Natural killer cell (primary cell): ENCODE data around the gene VPS37B. TPM values are rescaled to one million over a fixed set of nuclear protein-coding genes. Genes with fewer than 3 reads are reported as not detected.

ENCODE experiments used
- ATAC-seq, 3 donors: fragments of 150-1000 bp in 2 of 3; fragments of 200-7000 bp in 1 of 3; cut with Tn5 transposase; 1 replicate in 1 of 3; 2 replicates in 2 of 3; pipeline ENCODE4 v1.10.0; 2021; ENCODE audit warnings: mild to moderate bottlenecking in 2 of 3, moderate library complexity in 2 of 3
- DNase-seq, 2 donors: peaks; one replicate each; pipeline versions ENCODE4 v3.0.0 to v3.0.0-alpha.2; 2013 to 2021; ENCODE audit warnings: mixed read lengths in 1 of 2
- H3K27ac ChIP-seq: one replicate; pipeline ENCODE4 v1.5.1; 2013; ENCODE audit warnings: mild to moderate bottlenecking, low read length
- H3K27me3 ChIP-seq: one replicate; pipeline ENCODE4 v1.6.1; 2013; ENCODE audit warnings: low read length; ENCODE audit not compliant: control insufficient read depth, insufficient read depth
- H3K36me3 ChIP-seq: one replicate; pipeline ENCODE4 v1.6.1; 2013; ENCODE audit warnings: low read length; ENCODE audit not compliant: control insufficient read depth, insufficient read depth
- H3K4me1 ChIP-seq: one replicate; pipeline ENCODE4 v1.6.1; 2013; ENCODE audit warnings: low read length; ENCODE audit not compliant: control insufficient read depth, insufficient read depth
- H3K4me3 ChIP-seq: one replicate; pipeline ENCODE4 v1.5.1; 2013; ENCODE audit warnings: low read length
- H3K9me3 ChIP-seq: one replicate; pipeline ENCODE4 v1.6.1; 2013; ENCODE audit warnings: low read length; ENCODE audit not compliant: control insufficient read depth, insufficient read depth
- H3K27ac Mint-ChIP-seq, 2 donors: one replicate each; pipeline ENCODE4 v1.8.0; 2022; ENCODE audit warnings: mild to moderate bottlenecking in 2 of 2, mixed read lengths in 2 of 2, moderate library complexity in 1 of 2
- H3K27me3 Mint-ChIP-seq, 2 donors: one replicate each; pipeline ENCODE4 v1.8.0; 2022; ENCODE audit warnings: low read depth in 2 of 2, mixed read lengths in 2 of 2
- H3K36me3 Mint-ChIP-seq: one replicate; pipeline ENCODE4 v1.8.0; 2022; ENCODE audit warnings: mixed read lengths
- H3K4me1 Mint-ChIP-seq, 2 donors: one replicate each; pipeline ENCODE4 v1.8.0; 2022; ENCODE audit warnings: mixed read lengths in 2 of 2
- H3K4me3 Mint-ChIP-seq: one replicate; pipeline ENCODE4 v1.8.0; 2022; ENCODE audit warnings: mild to moderate bottlenecking, moderate library complexity, mixed read lengths
- H3K9me3 Mint-ChIP-seq, 2 donors: one replicate each; pipeline ENCODE4 v1.8.0; 2022; ENCODE audit warnings: mixed read lengths in 2 of 2
- WGBS: methylation state at CpG from one replicate; pipeline ENCODE4 v1.1.7; 2013; ENCODE audit warnings: missing lambda C conversion rate; ENCODE audit not compliant: insufficient coverage; 5-methylcytosine and 5-hydroxymethylcytosine counted together
- intact Hi-C: fragments of 100-400 bp; cut with micrococcal nuclease; formaldehyde crosslinking; loops from one replicate; pipeline ENCODE4 v1.14.2; 2022
- total RNA-seq, 4 donors: library from RNA; stranded (reverse); fragments of 120-200 nt in 1 of 4; gene quantifications; one replicate each; pipeline versions ENCODE4 v1.2.3 to v1.2.4, GENCODE V29; 2013 to 2022
- TF ChIP-seq, protein P1 (sequence below): fragments of 200-600 bp; IDR thresholded peaks from one replicate; pipeline ENCODE4 v1.8.0; 2022; ENCODE audit warnings: antibody characterized with exemption

VPS37B gene
- total RNA-seq, 3 donors from 2014 or later (not counting 1 experiment from before 2014, with no cell fraction given): 142 to 167 (median 165) TPM

DNA sequence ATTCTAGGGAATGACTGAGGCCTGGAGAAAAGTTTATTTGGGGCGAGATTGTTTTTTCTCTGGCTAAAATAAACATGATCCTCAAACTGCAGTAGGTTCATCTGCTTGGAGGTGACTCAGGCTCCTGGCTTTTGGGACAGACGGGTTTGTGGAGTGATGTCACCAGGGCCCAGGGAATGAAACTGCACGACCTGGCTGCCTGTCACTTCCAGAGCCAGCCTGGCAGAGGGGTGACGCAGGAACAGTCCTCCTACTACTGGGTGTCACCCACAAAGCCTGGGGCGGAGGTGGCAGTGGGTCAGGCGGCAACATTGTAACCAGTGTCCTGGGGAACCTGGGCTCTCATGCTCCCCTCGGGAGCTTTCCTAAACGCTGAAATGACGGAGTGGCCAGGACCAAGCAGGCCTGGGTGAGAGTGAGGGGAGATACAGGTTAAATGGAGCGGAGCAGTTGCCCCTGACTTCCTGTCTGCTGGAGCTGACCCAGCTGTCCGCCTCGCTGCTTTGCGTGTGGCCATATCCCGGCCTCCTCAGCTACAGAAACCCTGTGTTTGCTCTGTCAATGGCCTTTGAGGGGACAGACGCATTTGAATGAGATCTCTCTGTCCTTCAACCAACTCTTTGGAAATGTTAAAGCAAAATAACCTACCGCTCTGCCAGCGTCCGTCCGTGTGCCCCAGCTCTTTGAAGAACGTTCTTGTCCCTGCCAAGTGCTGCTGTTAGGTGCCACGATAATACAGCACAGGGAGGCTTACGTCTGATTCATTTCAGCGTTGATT lies 54.2 kb downstream of the VPS37B start:
- Mint-ChIP-seq H3K4me3 (no peak overlapping the region), H3K9me3 (no peaks in the 10 kb centered on the region), H3K27me3 (no peaks in the 10 kb centered on the region), H3K4me1 (peaks cover 37 to 44% of the 10 kb centered on the region in 2 donors), H3K36me3 (no peaks in the 10 kb centered on the region), H3K27ac (peak overlapping the region; percentile 7 to 8)
- Histone ChIP-seq H3K27ac (no peak overlapping the region), H3K9me3 (no peaks in the 10 kb centered on the region), H3K4me3 (no peak overlapping the region), H3K4me1 (peaks cover 11% of the 10 kb centered on the region), H3K36me3 (no peaks in the 10 kb centered on the region), H3K27me3 (no peaks in the 10 kb centered on the region)
- TF ChIP-seq, protein P1, sequence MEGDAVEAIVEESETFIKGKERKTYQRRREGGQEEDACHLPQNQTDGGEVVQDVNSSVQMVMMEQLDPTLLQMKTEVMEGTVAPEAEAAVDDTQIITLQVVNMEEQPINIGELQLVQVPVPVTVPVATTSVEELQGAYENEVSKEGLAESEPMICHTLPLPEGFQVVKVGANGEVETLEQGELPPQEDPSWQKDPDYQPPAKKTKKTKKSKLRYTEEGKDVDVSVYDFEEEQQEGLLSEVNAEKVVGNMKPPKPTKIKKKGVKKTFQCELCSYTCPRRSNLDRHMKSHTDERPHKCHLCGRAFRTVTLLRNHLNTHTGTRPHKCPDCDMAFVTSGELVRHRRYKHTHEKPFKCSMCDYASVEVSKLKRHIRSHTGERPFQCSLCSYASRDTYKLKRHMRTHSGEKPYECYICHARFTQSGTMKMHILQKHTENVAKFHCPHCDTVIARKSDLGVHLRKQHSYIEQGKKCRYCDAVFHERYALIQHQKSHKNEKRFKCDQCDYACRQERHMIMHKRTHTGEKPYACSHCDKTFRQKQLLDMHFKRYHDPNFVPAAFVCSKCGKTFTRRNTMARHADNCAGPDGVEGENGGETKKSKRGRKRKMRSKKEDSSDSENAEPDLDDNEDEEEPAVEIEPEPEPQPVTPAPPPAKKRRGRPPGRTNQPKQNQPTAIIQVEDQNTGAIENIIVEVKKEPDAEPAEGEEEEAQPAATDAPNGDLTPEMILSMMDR: no peak
- intact Hi-C loops: no loop called here
- WGBS: 84% methylated on average over 23 of the region's 23 CpGs
- no peak for ATAC-seq
- no peak for DNase-seq

DNA sequence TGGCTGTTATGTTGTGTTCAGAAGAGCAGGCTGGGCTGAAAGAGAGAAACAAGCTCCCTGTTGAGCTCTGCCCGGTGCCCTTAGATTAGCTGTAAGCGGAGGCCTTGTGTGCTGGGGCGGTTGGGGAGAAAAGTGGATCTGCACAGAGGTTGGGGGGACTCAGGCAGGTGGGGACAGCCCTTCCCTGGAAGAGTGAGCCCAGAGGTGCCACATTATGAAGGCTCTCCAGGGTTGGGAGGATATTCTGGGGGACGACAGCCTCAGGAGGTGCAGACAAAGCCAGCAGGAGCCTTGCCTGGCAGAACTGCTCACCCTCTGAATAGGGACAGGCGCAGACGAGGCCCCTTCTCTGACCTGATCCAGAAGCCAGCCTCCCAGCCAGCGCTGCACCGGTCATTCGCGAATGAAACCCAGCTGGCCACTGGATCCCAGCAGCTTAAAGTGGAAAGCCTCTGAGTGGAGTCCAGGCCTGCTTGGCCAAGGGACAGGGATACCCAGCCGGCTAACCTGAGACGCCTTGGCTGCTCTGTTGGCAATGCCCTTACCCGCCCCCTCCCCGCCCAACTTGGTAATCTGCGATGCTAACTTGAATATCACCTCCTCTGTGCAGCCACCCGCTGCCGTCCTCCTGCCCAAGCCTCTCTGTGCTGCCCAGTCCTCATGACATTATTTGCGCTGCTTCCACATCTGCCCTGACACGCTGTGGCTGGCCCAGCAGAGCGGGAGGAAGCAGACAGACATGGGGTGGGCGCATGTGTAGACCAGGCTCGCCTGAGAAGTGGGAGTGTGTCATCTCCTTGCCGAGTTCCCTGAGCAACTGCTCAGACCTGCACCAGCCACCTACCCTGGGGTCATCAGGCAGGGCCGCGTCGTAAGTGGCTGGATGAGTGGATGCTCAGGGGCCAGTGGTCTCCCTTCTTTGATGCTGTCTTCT lies 55.1 kb downstream of the VPS37B start:
- Histone ChIP-seq H3K4me1 (peaks cover 11% of the 10 kb centered on the region), H3K9me3 (no peaks in the 10 kb centered on the region), H3K27me3 (no peaks in the 10 kb centered on the region), H3K36me3 (no peaks in the 10 kb centered on the region), H3K4me3 (no peak overlapping the region), H3K27ac (no peak overlapping the region)
- Mint-ChIP-seq H3K27ac (peak overlapping the region in 1 of 2 donors; percentile 58), H3K4me3 (no peak overlapping the region), H3K27me3 (no peaks in the 10 kb centered on the region), H3K9me3 (no peaks in the 10 kb centered on the region), H3K36me3 (no peaks in the 10 kb centered on the region), H3K4me1 (peaks cover 45 to 52% of the 10 kb centered on the region in 2 donors)
- TF ChIP-seq, protein P1: no peak
- DNase-seq (no peak), ATAC-seq (no peak)
- intact Hi-C loops: no loop called here
- WGBS: 91% methylated on average over 26 of the region's 26 CpGs

DNA sequence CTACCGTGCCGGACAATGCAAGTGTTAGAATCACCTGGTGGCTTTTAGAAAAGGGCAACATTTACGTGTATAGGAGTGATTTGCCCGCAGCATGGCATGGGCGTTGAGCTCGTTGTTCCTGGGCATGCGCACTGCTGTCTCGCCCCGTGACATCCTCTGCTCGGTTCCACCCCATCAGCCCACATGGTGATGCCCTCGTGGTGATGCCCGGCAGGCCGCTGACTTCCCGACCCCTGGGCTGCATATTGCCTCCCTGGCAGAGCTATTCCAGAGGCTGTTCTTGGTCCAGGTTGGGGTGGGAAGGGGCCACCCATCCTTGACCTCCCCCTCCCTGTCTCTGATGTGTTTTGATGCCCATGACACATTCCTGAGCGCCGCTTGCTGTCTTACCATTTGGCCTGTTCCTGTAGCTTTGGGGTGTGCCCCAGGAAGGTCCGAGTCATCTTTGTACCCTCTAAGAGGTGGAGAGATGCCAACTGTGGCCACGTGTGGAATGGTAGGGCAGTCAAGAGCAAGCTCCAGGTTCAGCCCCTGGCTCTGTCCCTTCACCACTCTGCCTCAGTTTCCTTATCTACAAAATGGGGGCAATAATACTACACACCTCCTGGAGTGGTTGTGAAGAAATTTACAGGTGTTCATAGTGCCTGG lies 55.9 kb downstream of the VPS37B start:
- TF ChIP-seq, protein P1: no peak
- H3K9me3 Mint-ChIP-seq: no peaks in the 10 kb centered on the region
- intact Hi-C loops: loop anchor here (5.0 kb wide), 1 partner anchor 48 kb away; no protein-coding TSS in a partner anchor
- ATAC-seq (no peak), DNase-seq (no peak)
- Histone ChIP-seq H3K4me1 (peaks cover 11% of the 10 kb centered on the region), H3K27me3 (no peaks in the 10 kb centered on the region), H3K36me3 (no peaks in the 10 kb centered on the region), H3K9me3 (no peaks in the 10 kb centered on the region), H3K4me3 (no peak overlapping the region), H3K27ac (no peak overlapping the region)
- peaks cover 45 to 52% of the 10 kb centered on the region in 2 donors for H3K4me1 Mint-ChIP-seq
- H3K36me3 Mint-ChIP-seq: no peaks in the 10 kb centered on the region
- WGBS: 91% methylated on average over 18 of the region's 18 CpGs
- peak overlapping the region in 1 of 2 donors; percentile 58 for H3K27ac Mint-ChIP-seq
- no peak overlapping the region for H3K4me3 Mint-ChIP-seq
- H3K27me3 Mint-ChIP-seq: no peaks in the 10 kb centered on the region
